D721Med (cell line): ENCODE results near the gene TRAM2.
A peak's percentile ranks its signal among the peaks of the same experiment; 100 is the strongest.

Experiments
- DNase-seq: peaks from one replicate; pipeline ENCODE4 v3.0.0; 2011; ENCODE audit warnings: low spot score; ENCODE audit not compliant: insufficient read length
- FAIRE-seq: peaks from 2 replicates; lab custom pipeline; 2011; peaks lifted over from hg19 to GRCh38; lab: Jason Lieb, UNC
- CTCF ChIP-seq: IDR thresholded peaks from 2 replicates; pipeline ENCODE4 v1.5.1; 2012; ENCODE audit warnings: mild to moderate bottlenecking, control low read depth; ENCODE audit not compliant: insufficient read depth; ENCODE audit errors: missing control alignments

The TRAM2 gene

GRCh38 chr6:52526634-52527033, 50.2 kb downstream of the TRAM2 start:
- DNase-seq (no peak), FAIRE-seq (no peak)
- TF ChIP-seq CTCF: no peak

GRCh38 chr6:52524918-52525317, 51.9 kb downstream of the TRAM2 start:
- FAIRE-seq: peak; percentile 89

GRCh38 chr6:52523378-52524142, 53.3 kb downstream of the TRAM2 start:
- no peak for TF ChIP-seq CTCF
- no peak for DNase-seq
- no peak for FAIRE-seq

More at GRCh38 chr6:52524918-52525317, 51.9 kb downstream of the TRAM2 start:
- peak; percentile 38 for DNase-seq
- no peak for TF ChIP-seq CTCF

- FAIRE-seq: no peak
- DNase-seq: no peak
- TF ChIP-seq CTCF: no peak
Observed at GRCh38 chr6:52522655-52523054, 54.2 kb downstream of the TRAM2 start.

GRCh38 chr6:52522151-52522626, 54.7 kb downstream of the TRAM2 start:
- TF ChIP-seq CTCF: no peak
- FAIRE-seq (no peak), DNase-seq (no peak)

- no peak for FAIRE-seq
- no peak for TF ChIP-seq CTCF
- DNase-seq: no peak
Observed at GRCh38 chr6:52519618-52520017, 57.2 kb downstream of the TRAM2 start.
